Measurements from ENCODE around the gene KPTN. TPM values are rescaled to one million over a fixed set of nuclear protein-coding genes. Genes with fewer than 3 reads are reported as not detected.

The KPTN gene
- total RNA-seq, 1 experiment from 2014 or later = 23.8 TPM

GRCh38 chr19:47485210-47485609 lies 1.2 kb upstream of the KPTN start:
- Histone ChIP-seq H3K9me2 (ENCODE audit: insufficient read depth) (no peaks in the 10 kb centered on the region), H4K20me1 (ENCODE audit: insufficient read depth) (no peaks in the 10 kb centered on the region), H3K36me3 (ENCODE audit: control insufficient read depth in 1 of 2, insufficient read depth in 2 of 2, low read length in 2 of 2) (peaks cover 0 to 2% of the 10 kb centered on the region in 2 experiments; a peak in 1 of 4 replicates), H3K4me2 (ENCODE audit: low read length) (peak overlapping the region; percentile 74), H3K27me3 (ENCODE audit: insufficient read depth, low read length) (no peaks in the 10 kb centered on the region), H3K4me3 (replicated peaks in 1 of 2; ENCODE audit: low read depth in 1 of 2, low read length in 2 of 2) (peak overlapping the region; percentile 71 to 92), H3K9ac (ENCODE audit: low read length) (peak overlapping the region; percentile 82), H3K27ac (ENCODE audit: low read depth, low read length) (peak overlapping the region; percentile 78; the same call in 1 of the 2 replicates), H3K9me3 (ENCODE audit: control insufficient read depth in 1 of 2, insufficient read depth in 1 of 2, low read depth in 1 of 2, low read length in 2 of 2) (no peaks in the 10 kb centered on the region), H3K79me2 (ENCODE audit: insufficient read depth, low read length) (no peaks in the 10 kb centered on the region), H2AFZ (ENCODE audit: low read depth, low read length, poor library complexity, severe bottlenecking) (no peak overlapping the region), H3K4me1 (ENCODE audit: control insufficient read depth in 1 of 2, insufficient read depth in 2 of 2, low read length in 2 of 2) (peaks cover 6 to 21% of the 10 kb centered on the region in 2 experiments; a peak in 2 of 4 replicates)
- CTCF ChIA-PET = interaction anchor here (2.1 kb wide), 1 partner anchor 30 kb away, joined by 9 read pairs; the partner anchor contains the start of gene NAPA
- POLR2A ChIA-PET = interaction anchor here (1.2 to 2.3 kb wide), 2 partner anchors 10 to 116 kb away, joined by 5 to 10 read pairs; no protein-coding TSS in a partner anchor
- intact Hi-C loops (cut with micrococcal nuclease) = no loop called here
- no peak for DNase-seq (ENCODE audit: low read depth, low spot score)
- no TSS peak for BruUV-seq (replicated peaks)
- ATAC-seq = no peak
- RAD21 ChIA-PET (ENCODE audit: low non-redundant PET in 1 of 2, low total read pairs in 2 of 2, uncharacterized antibody in 2 of 2, unreplicated experiment in 2 of 2) = no interaction called here
- TF ChIP-seq EZH2phosphoT487 (IDR thresholded peaks at IDR 0.05; ENCODE audit: borderline replicate concordance) (no peak), FOSL1 (IDR thresholded peaks at IDR 0.05; ENCODE audit: low read depth) (no peak), TCF7L2 (IDR thresholded peaks at IDR 0.05; ENCODE audit: borderline replicate concordance, extremely low read depth, insufficient read depth, insufficient read length) (no peak), ZNF274 (IDR thresholded peaks at IDR 0.05; ENCODE audit: low read depth, low read length) (no peak), SRF (IDR thresholded peaks at IDR 0.05; ENCODE audit: low read depth) (no peak), CBX3 (IDR thresholded peaks at IDR 0.05; ENCODE audit: low read depth) (no peak), CEBPB (IDR thresholded peaks at IDR 0.05; ENCODE audit: low read depth) (no peak), REST (IDR thresholded peaks at IDR 0.05; ENCODE audit: low read depth) (no peak)
- TF ChIP-seq, protein P1, sequence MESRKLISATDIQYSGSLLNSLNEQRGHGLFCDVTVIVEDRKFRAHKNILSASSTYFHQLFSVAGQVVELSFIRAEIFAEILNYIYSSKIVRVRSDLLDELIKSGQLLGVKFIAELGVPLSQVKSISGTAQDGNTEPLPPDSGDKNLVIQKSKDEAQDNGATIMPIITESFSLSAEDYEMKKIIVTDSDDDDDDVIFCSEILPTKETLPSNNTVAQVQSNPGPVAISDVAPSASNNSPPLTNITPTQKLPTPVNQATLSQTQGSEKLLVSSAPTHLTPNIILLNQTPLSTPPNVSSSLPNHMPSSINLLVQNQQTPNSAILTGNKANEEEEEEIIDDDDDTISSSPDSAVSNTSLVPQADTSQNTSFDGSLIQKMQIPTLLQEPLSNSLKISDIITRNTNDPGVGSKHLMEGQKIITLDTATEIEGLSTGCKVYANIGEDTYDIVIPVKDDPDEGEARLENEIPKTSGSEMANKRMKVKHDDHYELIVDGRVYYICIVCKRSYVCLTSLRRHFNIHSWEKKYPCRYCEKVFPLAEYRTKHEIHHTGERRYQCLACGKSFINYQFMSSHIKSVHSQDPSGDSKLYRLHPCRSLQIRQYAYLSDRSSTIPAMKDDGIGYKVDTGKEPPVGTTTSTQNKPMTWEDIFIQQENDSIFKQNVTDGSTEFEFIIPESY (IDR thresholded peaks at IDR 0.05; ENCODE audit: extremely low read depth, insufficient replicate concordance, low read length) = no peak

Measured in HCT116 (cell line).